HL-60 (cell line): ENCODE measurements around the gene B4GALNT4.

Source experiments
- DNase-seq, 2 experiments: peaks; one replicate each; pipeline ENCODE4 v3.0.0-alpha.2; 2010 to 2020; ENCODE audit warnings: low read depth in 1 of 2, low spot score in 1 of 2
- H3K27ac ChIP-seq: fragments of 250-450 bp; sonication (Bioruptor Pico); replicated peaks from 2 replicates; pipeline ENCODE4 v1.5.1; 2020; ENCODE audit warnings: mild to moderate bottlenecking, moderate library complexity
- H3K27me3 ChIP-seq: fragments of 250-450 bp; sonication (Bioruptor Pico); 2 replicates; pipeline ENCODE4 v1.5.1; 2021; ENCODE audit warnings: mild to moderate bottlenecking, moderate library complexity; ENCODE audit not compliant: insufficient read depth, poor library complexity, severe bottlenecking
- H3K4me3 ChIP-seq: replicated peaks from 2 replicates; pipeline ENCODE4 v1.5.1; 2011; ENCODE audit warnings: mild to moderate bottlenecking, control low read depth, low read length; ENCODE audit not compliant: insufficient read depth
- CTCF ChIP-seq: IDR thresholded peaks from one replicate; pipeline ENCODE4 v1.5.1; 2011; ENCODE audit warnings: low read length, control low read depth, inconsistent platforms; ENCODE audit not compliant: insufficient read depth
- GABPA ChIP-seq: IDR thresholded peaks from 2 replicates; pipeline ENCODE4 v1.6.1; 2012; ENCODE audit warnings: low read depth
- POLR2AphosphoS5 ChIP-seq: IDR thresholded peaks from 2 replicates; pipeline ENCODE4 v1.6.1; 2012; ENCODE audit warnings: low read depth
- REST ChIP-seq: IDR thresholded peaks from 2 replicates; pipeline ENCODE4 v1.6.1; 2012; ENCODE audit warnings: low read depth; ENCODE audit not compliant: insufficient replicate concordance
- SPI1 ChIP-seq: IDR thresholded peaks from 2 replicates; pipeline ENCODE4 v1.6.1; 2012; ENCODE audit warnings: low read depth, mild to moderate bottlenecking, borderline replicate concordance

B4GALNT4 gene

GRCh38 chr11:375065-376025, 6.0 kb downstream of the B4GALNT4 start:
- Histone ChIP-seq H3K4me3 (no peak overlapping the region), H3K27ac (no peak overlapping the region), H3K27me3 (peaks cover 18% of the 10 kb centered on the region)
- DNase-seq: no peak
- TF ChIP-seq CTCF: no peak
- TF ChIP-seq REST: no peak
- no peak for TF ChIP-seq POLR2AphosphoS5
- TF ChIP-seq GABPA: no peak
- no peak for TF ChIP-seq SPI1

- Histone ChIP-seq H3K4me3 (no peak overlapping the region), H3K27ac (no peak overlapping the region), H3K27me3 (peaks cover 7% of the 10 kb centered on the region)
- TF ChIP-seq POLR2AphosphoS5 (no peak), CTCF (no peak), SPI1 (no peak), REST (no peak), GABPA (no peak)
- no peak for DNase-seq
Measured at GRCh38 chr11:376531-377173, 7.4 kb downstream of the B4GALNT4 start.

GRCh38 chr11:377174-377865, 8.0 kb downstream of the B4GALNT4 start:
- no peak for DNase-seq
- peaks cover 4% of the 10 kb centered on the region for H3K27me3 ChIP-seq
- TF ChIP-seq GABPA (no peak), SPI1 (no peak), CTCF (no peak), REST (no peak), POLR2AphosphoS5 (no peak)
- no peak overlapping the region for H3K4me3 ChIP-seq
- H3K27ac ChIP-seq: no peak overlapping the region
